GM18951 (cell line): ENCODE results near the gene ENOX1.

Source experiments
- POLR2A ChIP-seq: IDR thresholded peaks from 4 replicates; pipeline ENCODE4 v1.6.1; 2011; ENCODE audit warnings: mild to moderate bottlenecking; ENCODE audit not compliant: insufficient read length, insufficient read depth; ENCODE audit errors: extremely low read depth
- in situ Hi-C: fragments of 300-500 bp; cut with MboI; formaldehyde crosslinking; loops from one replicate; pipeline ENCODE4 v1.12.0; 2022; ENCODE audit warnings: low sequenced_read_pairs, mixed read lengths, inconsistent platforms; ENCODE audit not compliant: unreplicated experiment

Gene ENOX1

GRCh38 chr13:43232144-43232872, 554.5 kb downstream of the ENOX1 start:
- in situ Hi-C loops: no loop called here

GRCh38 chr13:43230989-43231388, 555.8 kb downstream of the ENOX1 start:
- in situ Hi-C loops: no loop called here
- TF ChIP-seq POLR2A: no peak

More at GRCh38 chr13:43232144-43232872, 554.5 kb downstream of the ENOX1 start:
- no peak for TF ChIP-seq POLR2A

GRCh38 chr13:43229506-43229905, 557.3 kb downstream of the ENOX1 start:
- TF ChIP-seq POLR2A: no peak
- in situ Hi-C loops: no loop called here

- in situ Hi-C loops: no loop called here
- no peak for TF ChIP-seq POLR2A
Observed at GRCh38 chr13:43227721-43228120, 559.1 kb downstream of the ENOX1 start.

GRCh38 chr13:43223216-43223615, 563.6 kb downstream of the ENOX1 start:
- in situ Hi-C loops: no loop called here
- no peak for TF ChIP-seq POLR2A

- TF ChIP-seq POLR2A: no peak
- in situ Hi-C loops: no loop called here
Observed at GRCh38 chr13:43222086-43222485, 564.7 kb downstream of the ENOX1 start.

GRCh38 chr13:43221611-43222010, 565.2 kb downstream of the ENOX1 start:
- in situ Hi-C loops: no loop called here
- no peak for TF ChIP-seq POLR2A

GRCh38 chr13:43220873-43221595, 565.7 kb downstream of the ENOX1 start:
- no peak for TF ChIP-seq POLR2A
- in situ Hi-C loops: no loop called here

- no peak for TF ChIP-seq POLR2A
- in situ Hi-C loops: no loop called here
Observed at GRCh38 chr13:43214124-43214523, 572.6 kb downstream of the ENOX1 start.

GRCh38 chr13:43206838-43207237, 579.9 kb downstream of the ENOX1 start:
- in situ Hi-C loops: no loop called here
- no peak for TF ChIP-seq POLR2A

- in situ Hi-C loops: no loop called here
- no peak for TF ChIP-seq POLR2A
Observed at GRCh38 chr13:43205416-43205815, 581.4 kb downstream of the ENOX1 start.

GRCh38 chr13:43204591-43204990, 582.2 kb downstream of the ENOX1 start:
- in situ Hi-C loops: no loop called here
- no peak for TF ChIP-seq POLR2A

GRCh38 chr13:43203781-43204180, 583.0 kb downstream of the ENOX1 start:
- in situ Hi-C loops: no loop called here
- TF ChIP-seq POLR2A: no peak

GRCh38 chr13:43200736-43201135, 586.0 kb downstream of the ENOX1 start:
- in situ Hi-C loops: no loop called here
- TF ChIP-seq POLR2A: no peak

- in situ Hi-C loops: no loop called here
- TF ChIP-seq POLR2A: no peak
Observed at GRCh38 chr13:43200307-43200706, 586.5 kb downstream of the ENOX1 start.
